Fibroblast of skin of right biceps (primary cell): ENCODE results near the gene MRPL53.
"Not testable (repeated sequence)": the region's sequence is repeated elsewhere in the genome, so short reads cannot be mapped to it uniquely, and the experiment has no call there.

ENCODE experiments used
- DNase-seq: peaks from one replicate; pipeline ENCODE4 v3.0.0-alpha.2; 2013

The MRPL53 gene

DNA sequence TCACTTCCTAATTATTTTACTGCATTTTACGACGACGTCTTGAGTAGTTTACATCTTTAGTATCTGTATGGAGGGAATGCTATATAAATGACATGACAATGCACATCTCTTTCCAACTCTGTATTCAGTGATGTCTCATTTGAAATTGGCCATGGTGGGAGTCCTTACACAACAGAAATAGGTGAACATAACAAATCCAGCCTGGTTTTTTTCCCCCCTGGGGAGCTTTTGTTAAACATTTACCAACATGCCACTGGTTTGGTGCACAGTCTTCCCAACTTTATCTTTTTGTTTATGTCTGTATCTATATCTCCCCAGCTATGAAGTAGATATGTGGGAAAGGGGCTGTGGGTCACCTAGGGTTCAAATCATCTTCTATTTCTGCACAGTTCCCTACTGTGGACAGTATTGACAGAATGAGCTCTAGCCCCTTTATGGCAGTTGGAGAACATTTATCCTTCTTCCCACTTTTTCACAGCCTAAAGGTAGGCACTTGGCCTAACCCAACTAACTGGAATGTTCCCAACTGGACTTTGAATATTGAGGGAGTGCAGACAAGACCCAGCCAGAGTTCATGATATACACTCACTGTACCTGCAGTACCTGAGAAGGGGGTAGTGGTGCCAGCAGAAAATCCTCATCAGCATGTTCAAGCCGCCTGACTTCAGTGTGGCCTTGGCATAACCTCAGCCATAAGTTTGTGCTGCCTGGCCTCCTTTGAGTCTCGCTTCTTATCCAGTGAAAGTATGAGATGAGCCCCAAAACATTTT is 25.1 kb downstream of the MRPL53 start:
- no peak for DNase-seq

DNA sequence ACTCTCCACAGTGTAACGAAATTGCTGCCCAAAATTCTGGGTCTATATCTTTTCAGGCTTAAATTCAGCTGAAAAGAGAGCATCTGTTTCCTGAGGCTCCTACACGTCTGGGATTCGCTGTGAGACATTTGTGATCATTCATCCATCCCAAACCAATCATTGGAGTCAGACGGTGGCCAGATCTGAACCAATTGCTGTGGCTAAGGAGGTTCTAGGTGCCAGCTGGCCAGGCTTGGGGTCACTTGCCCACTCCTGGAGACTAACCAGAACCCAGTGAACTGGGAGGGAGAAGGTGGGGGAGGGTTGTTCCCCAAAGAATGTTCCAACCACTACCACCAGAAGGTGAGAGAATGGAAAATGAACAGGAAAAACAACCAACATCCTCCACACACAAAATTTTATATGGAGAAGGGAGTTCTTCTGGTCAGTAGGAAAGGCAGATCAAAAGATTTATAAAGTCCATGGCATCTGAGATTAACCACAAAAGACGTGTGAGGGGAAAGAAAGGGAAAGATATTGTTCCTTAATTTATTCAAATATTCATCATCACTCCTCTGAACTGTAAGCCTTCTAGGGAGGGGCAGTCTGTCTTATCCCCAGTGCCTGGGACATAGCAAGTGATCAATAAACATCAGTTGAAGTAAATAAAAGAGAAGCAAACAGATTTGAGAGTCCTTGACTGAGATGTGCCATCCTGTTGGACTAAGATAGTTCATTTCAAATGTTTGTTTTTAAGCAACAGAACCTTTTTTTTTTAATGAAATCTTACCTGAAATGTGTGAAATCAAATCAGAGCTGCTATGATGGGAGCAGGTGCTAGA is 27.8 kb downstream of the MRPL53 start:
- no peak for DNase-seq

DNA sequence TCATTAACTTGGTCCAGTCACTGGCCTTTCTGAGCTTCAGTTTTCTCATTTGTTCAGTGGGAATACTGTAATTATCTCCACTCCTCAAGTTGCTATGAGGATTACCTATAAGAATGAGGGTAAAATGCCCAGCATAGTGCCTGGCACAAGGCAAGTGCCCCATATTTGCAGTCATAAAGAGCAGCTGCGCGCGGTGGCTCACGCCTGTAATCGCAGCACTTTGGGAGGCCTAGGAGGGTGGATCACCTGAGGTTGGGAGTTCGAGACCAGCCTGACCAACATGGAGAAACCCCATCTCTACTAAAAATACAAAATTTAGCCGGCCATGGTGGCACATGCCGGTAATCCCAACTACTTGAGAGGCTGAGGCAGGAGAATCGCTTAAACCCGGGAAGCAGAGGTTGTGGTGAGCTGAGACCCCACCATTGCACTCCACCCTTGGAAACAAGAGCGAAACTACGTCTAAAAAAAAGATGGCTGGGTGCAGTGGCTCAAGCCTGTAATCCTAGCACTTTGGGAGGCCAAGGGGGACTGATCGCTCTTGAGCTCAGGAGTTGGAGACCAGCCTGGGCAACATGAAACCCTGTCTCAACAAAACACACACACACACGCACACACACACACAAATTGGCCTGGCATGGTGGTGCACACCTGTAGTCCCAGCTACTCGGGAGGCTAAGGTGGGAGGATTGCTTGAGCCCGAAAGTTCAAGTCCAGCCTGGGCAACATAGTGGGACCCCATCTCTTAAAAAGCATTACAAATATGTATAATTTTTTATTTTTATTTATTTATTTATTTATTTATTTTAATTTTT is 29.8 kb downstream of the MRPL53 start:
- not testable (repeated sequence) for DNase-seq

DNA sequence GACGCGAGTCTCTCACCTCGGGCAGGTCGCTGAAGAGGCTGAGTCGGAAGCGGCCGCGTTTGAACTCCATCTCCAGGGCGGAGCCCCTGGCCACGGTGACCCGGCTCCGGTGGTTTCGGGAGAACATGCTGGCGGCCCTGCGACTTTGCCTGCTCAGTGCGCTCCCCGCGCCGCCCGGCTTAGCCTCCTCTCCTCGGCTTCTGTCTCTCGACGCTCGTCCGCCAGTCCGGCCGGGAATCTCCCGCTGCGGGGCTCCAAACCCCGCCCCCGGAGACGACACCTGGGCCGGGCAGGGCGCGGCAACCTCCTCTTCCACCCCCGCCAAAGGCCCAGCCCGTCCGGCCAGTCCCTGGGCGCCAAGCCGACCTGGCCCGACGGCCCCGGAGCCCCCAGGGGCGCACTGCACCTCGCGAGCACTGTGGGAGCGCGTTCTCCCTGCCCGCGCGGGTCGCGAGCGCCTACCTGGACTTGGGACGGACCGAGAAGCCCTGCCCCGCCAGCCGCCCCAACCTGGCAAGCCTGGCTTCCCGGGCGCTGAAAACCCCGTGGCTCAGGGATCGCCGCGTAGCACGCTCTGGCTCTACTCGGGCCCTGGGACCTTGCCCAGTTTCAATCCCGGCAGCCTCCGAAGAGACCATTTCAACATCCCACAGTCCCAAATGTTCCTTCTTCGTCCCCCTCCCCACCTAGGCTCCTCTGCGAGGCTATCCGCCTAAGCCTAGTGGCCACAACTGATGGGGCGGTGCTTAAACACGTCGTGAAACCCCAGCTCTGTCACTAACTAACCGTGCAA is 30.6 kb downstream of the MRPL53 start, which contains the start of gene RTKN:
Gene RTKN (minus strand): TSS at position 248 of the 793 bp plus-strand sequence. CDS start 121 bp downstream, at position 127.
- DNase-seq, result no peak

DNA sequence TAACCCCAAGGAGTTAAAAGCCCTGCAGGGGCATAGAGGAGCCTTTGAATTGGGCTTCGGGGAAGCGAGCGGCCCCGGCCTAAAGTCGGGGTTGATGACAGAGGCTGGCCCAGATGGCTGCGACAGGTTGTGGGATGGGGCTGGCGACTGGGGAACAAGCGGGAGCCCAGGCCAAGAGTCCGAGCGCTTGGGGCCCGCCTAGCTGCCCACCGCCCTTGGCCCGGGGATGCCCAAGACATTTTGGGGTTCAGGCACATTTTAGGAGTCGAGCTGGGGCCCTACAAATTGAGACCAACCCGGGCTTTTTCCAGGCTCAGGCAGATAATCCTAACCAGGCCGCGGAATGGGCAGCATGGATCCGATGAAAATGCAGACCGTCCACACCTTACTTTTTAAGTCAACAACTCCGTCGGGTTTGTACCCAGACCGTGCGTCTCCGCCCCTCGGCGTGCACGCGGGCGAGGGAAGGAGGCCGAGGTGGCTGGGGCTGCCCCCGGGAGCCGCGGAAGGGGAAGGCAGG is 31.2 kb downstream of the MRPL53 start:
- no peak for DNase-seq

DNA sequence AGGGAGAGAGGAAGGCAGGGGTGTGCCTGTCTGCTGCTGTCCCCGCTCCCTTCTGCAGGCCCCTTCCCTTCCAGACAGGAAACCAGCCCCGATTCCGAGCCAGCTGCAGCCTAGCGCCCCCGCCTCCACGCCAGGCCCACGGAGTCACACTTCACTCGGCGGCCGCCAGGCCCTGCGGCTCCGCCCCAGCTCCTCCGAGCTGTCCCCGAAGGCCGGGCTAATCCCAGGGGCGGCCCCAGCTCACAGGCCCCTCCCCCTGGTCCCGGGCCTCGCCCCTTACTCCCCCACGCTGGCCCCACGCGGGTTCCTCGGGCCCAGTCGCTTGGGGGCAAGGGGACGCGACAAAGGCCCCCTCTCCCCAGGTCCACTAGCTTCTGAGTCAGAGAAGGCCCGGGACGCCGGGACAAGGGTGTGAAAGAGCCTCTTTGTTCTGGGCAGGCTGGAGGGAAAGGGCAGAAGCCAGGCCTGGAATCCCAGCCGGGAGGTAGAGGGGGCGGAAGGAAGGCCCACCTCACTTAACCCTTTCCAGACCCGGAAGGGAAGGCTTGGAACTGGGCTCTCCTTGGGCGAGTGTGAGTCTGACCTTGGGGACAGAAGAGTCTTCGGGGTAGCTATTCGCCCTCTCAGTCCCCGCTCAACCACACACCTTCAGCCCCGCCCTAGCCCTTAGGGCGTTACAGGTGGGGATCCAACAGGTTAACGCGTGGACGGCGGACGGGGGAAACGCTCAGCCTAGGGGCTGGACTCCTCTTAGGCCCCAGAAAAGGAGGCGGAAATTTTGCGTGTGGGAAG is 31.9 kb downstream of the MRPL53 start:
- DNase-seq, result peak; percentile 85

DNA sequence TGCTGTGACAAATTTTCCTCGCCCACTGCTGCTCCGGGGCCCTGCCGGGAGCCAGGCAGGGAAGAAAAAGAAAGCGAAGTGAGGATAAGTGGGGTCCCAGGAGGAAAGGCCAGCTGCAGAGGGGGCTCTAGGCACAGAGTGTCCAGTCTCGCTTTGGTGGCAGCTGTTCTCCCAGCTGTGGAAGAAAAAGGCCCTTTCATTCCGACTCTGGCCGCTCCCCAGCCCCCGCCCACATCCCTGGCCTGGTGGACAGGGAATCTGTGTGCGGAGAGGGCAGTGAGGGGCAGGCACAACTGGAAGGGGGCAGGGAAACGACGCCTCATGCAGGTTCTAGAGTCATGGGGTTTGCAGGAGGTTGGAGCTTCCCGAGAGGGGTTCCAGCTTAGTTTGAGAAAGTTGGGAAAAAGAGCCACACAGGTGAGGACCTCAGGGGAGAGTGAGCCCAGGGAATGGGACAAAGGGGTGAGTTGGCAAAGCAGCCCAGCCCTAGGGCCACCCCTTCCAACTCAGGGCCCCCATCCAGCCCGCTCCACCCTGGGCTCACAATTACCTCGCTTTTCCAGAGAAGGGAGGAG is 32.6 kb downstream of the MRPL53 start:
- DNase-seq, result peak; percentile 20

DNA sequence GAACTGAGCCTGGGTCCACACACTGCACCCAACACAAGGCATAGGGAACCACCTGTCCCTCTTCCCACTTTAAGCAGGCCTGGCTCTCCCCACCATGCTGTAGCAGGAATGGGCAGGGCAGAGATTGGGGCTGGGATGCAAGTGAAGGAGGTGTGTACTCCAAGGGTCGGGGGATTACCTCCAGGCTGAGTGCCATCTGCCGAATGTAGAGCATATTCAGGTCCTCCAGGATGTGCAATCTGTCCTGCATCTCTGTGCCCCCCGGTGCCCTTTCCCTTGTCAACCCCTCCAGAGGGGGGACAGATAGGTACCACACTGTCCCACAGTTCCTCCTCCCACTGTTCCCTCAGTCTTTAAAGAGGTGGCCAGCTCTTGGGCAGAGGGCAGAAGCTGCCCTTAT is 33.1 kb downstream of the MRPL53 start:
- DNase-seq, result no peak

DNA sequence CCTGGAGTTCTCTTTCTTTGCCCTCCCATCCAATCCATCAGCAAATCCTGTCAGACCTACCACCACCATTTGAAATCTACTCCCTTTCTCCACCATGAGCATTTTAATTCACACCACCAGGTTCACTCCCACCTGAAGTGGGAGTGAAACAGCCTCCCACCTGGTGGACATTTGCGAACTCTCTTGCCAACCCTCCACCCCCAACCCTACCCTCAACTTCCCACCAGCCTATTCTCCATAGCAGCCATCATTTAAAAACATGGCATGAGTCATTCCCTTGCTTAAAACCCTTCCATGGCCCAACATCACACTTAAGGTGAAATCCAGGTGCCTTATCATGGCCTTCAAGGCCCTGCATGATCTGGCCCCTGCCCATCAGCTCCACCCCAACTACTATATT is 34.2 kb downstream of the MRPL53 start:
- no peak for DNase-seq

DNA sequence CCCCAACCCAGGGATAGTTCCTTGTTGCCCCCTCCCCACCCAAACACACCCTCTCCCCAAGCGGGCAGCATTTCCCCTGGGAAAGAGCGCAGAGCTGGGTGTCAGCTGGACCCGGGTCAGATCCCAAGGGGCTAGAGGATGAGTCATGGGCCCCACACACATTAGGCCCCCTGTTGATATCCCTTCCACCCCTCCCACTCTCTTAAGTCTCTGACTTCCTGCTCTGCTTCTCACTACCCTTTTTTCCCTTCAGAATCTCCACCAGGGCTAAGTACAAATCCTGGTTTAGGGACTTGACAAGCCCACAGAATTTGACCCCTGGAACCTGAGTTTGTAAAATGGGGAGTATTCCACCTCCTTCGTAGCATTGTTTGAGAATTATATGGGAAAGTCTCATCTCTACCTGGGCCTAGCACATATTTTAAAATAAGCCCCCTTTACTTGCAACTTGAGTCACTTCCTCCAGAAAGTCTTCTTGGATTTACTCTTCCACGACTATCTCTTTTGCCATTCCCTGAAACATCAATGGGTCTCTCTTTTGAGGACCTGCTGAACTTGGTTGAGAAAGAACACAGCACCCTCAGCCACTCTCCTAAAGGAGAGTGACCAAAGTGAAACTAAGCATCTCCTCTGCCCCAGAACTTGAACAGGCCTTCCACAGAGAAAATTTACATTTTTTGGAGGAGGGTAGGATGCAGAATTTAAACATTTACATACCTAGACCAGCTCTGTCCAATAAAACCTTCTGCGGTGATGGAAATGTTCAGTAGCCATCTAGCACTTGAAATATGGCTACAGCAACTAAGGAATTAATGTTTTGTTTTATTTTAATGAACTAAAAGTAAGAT is 35.4 kb downstream of the MRPL53 start:
- peak; percentile 22 for DNase-seq

DNA sequence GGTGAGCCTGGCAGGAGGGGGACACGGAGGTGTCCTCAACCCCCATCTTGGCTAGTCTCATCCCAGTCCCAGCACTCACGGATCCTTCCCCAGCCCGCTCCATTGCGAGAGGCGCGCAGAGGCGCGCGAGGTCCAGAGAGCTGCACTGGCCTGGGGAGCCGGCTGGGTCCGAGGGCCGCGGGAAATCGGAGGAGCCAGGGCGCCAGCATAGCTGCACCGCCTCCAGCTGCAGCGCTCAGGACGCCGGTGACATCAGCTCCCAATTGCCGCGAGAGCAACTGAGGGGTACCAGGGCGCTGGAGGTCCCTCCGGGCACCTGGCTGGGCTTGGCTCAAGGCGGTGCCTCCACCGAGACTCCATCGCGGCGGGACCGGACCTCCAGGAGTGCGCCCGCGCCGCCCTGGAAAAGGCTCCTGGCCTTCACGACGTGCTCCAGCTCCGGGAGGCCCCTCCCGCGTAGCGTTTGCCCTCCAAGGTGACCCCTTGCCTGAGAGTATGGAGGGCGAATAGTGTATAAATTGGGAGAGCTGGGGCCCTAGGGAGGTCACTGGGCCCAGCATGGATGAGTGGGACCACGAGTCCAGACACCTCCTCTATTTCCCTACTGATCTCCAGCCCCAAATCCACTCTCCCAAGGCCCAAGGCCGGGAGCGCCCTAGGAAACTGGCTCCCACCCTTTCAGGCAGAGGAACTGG is 36.2 kb downstream of the MRPL53 start:
- no peak for DNase-seq

DNA sequence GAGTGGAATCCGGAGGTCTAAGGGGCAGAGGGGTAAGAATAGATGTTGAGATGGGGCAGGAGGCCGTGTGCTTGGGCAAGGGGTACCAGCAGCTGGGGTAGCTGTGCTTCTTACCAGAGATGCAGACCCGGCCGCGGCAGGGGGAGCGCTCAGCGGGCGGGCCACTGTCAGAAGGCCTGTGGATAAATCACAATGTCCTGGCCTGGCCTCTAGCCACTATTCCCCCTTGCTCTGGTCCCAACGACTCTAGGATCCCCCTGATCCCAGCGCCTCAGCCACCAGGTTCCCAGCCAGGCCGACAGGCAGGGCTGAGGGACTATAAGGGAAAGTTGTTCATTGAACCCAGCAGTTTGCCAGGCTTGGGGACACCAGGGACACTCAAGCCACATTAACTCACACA is 42.0 kb downstream of the MRPL53 start:
- no peak for DNase-seq

DNA sequence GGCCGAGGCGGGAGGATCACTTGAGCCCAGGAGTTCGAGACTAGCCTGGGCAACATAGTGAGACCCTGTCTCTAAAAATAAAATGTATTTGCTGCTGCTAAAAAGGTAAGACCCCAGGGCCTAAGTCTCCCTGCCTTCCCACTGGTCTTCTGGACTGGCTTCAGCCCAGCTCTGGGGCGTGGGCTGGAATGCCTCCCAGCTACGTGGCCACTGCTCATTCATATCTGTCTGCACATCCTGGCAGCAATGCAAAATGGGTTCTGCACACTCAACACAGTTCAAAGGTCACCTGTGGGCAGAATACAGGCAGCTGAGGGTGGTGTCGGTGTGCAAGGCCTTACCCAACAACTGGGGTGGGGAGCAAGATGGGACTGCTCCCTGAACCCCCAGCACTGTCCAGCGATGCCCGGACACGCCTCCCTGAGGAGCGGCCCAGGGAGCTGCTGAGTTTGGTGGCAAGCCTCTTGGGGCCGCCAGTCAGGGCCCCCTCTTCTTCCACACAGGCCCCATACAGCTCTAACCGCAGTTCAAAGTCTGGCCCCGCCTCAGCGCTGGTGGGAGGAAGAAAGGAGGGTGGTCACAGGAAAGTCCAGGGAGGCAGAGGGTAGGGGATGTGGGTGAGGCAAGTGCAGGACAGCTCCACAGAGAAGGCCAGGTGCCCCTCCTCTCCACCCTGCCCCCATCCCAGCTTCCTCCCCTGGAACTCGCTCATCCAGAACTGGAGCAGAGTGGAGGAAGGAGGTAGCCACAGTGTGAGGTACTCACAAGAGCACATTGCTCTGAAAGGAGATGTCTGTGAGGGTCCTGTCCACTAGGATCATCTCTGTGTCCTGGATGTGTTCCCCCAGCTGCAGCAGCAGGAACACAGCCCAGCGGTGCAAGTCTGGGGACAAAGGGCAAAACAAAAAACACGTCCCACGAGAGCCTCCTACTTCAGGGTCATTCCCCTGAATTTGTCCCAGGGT is 42.7 kb downstream of the MRPL53 start:
- DNase-seq, result no peak

DNA sequence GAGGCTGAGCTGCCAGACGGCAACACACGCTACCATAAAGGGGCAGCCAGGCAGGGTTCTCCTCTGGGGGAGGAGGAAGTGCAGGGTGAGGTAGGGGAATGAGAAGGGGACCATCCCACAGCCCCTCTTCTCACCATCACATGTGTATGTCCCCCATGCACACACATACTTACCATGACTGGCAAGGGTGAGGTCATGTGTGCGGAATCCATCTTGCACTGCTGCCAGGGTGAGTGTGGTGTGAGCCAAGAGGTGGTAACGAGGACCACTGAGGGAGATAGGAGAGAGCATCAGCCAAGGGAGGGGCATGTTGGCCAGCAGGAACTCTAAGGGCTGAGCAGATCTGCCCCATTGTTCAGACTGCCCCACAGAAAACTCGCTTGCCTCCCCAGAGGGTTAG is 43.8 kb downstream of the MRPL53 start:
- DNase-seq, result no peak

DNA sequence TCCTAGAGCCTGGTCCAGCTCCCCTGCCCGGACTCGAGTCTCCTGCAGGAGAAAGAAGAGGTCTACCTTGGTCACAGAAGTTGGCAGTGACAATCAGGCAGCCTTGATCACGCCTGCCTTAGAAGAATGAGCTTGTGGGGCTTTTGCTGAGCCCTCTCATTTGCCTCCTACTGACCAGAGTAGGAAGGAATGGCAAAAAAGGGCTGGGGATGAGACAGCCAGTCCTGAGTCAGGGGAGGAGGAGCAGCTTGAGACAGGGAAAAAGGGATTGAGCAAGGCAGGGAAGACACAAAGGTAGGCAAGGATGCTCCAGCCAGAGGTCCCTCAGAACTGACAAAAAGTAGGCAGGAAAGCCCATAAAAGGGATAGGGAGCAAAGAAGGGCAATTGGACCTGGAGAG is 44.9 kb downstream of the MRPL53 start:
- no peak for DNase-seq

DNA sequence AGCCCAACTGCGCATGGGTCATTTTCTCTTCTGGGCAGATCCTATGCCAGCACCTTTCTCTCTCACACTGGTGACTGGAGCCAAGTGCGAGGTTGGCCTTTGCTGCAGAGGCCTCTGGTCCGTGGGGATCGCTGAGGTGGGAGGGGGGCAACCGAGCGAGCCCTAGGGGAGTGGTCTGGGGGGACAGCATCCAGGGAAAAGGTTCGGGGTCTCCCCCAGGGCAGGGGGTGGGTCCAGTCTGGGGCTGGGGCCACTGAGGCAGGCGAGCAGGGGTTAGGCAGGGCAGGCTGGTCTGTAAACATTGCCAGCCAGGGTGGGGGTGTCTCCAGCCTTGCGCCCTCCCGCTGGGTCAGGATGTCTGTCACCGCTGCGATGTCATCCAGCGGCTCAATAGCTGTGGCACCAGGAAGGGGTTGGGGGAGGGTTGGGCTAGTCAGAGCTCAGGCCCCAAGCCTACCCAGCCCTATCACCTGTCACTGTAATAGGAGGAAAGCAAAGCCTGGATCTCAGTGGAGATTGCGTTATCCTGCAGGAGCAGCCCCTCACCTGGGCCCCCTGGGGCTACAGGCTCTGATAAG is 46.2 kb downstream of the MRPL53 start:
- DNase-seq, result no peak

DNA sequence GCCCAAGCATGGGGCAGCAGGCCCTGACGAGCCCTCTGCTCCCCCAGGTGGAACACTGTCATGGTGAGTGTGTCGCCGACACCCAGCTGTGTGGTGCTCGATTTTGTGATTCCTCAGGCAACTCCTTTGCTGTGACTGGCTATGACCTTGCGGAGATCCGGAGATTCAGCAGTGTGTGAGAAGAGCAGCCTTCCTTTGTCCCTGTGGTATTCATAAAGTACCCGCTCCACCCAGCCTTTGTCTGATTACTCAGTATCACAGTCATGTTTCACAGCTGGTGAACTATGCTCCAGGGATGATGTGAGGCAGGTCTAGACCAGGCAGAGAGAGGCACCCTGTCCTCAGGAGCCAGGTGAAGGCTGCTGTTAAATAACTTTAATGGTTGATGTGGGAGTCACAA is 47.0 kb downstream of the MRPL53 start:
- no peak for DNase-seq

DNA sequence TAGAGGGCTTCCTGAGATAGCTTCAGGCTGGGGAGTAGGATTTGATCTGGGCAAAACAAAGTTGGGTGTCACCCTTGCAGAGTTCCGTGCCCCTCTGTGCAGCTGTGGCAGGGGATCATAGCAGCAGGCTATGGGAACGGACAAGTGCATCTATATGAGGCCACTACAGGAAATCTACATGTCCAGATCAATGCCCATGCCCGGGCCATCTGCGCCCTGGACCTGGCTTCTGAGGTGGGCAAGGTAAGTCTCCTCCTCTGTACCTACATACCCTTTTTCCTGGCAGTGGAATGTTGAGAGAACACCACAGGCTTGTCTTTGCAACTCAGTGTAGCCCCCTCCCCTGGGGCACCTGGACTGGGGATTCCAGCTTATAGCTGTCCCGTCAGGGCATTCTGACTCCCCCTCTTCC is 47.5 kb downstream of the MRPL53 start:
- no peak for DNase-seq
